HEK293T (cell line): ENCODE data around the gene REG3A.

Source experiments
- ARNT ChIP-seq: fragments of 450-650 bp; IDR thresholded peaks from 2 replicates; pipeline ENCODE4 v1.6.1; 2017; ENCODE audit warnings: mild to moderate bottlenecking
- BHLHE40 ChIP-seq: fragments of 450-650 bp; IDR thresholded peaks from 2 replicates; pipeline ENCODE4 v1.6.1; 2016; ENCODE audit warnings: mild to moderate bottlenecking, moderate library complexity, borderline replicate concordance
- CTBP1 ChIP-seq: fragments of 450-650 bp; IDR thresholded peaks from 2 replicates; pipeline ENCODE4 v1.6.1; 2016; ENCODE audit warnings: borderline replicate concordance
- FOXA1 ChIP-seq: fragments of 450-650 bp; IDR thresholded peaks from 2 replicates; pipeline ENCODE4 v1.6.1; 2016; ENCODE audit warnings: mild to moderate bottlenecking
- FOXK2 ChIP-seq: fragments of 450-650 bp; IDR thresholded peaks from 2 replicates; pipeline ENCODE4 v1.6.1; 2016; ENCODE audit warnings: mild to moderate bottlenecking
- LEF1 ChIP-seq: fragments of 450-650 bp; IDR thresholded peaks from 2 replicates; pipeline ENCODE4 v1.6.1; 2017; ENCODE audit warnings: mild to moderate bottlenecking, borderline replicate concordance
- NFRKB ChIP-seq: fragments of 450-650 bp; IDR thresholded peaks from 2 replicates; pipeline ENCODE4 v1.6.1; 2016; ENCODE audit warnings: mild to moderate bottlenecking, moderate library complexity
- PKNOX1 ChIP-seq: fragments of 450-650 bp; IDR thresholded peaks from 2 replicates; pipeline ENCODE4 v1.6.1; 2016
- SP1 ChIP-seq: fragments of 450-650 bp; IDR thresholded peaks from 2 replicates; pipeline ENCODE4 v1.6.1; 2017
- TARDBP ChIP-seq: fragments of 450-650 bp; IDR thresholded peaks from 2 replicates; pipeline ENCODE4 v1.6.1; 2016

DNA sequence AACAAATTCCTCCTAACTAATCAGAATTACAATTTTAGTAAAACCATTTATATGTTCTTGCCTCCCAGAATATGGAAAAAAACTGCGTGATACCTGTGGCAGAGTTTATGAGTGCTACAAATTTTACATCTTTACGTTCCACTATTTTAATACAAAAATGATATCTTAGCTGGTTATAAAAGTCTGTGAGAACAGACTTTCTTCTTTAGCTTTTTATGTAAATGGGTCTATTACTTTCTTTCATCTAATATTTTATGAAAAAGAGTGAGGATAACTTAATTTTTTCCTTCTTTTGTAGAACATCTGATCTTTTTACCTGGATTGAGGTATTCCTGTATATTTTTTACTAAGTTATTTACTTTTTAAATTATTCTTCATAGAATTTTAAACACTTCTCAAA is 22.1 kb upstream of the REG3A start:
- TF ChIP-seq SP1 (no peak), LEF1 (no peak), FOXK2 (no peak), PKNOX1 (no peak), FOXA1 (no peak), BHLHE40 (no peak), ARNT (no peak), NFRKB (no peak), TARDBP (no peak), CTBP1 (no peak)
